Measurements from ENCODE around the gene ENTPD6.
"Not testable (repeated sequence)": the region's sequence is repeated elsewhere in the genome, so short reads cannot be mapped to it uniquely, and the experiment has no call there.

The ENTPD6 gene

GRCh38 chr20:25195014-25195961 lies at the start of gene ENTPD6:
TSS of gene ENTPD6 (plus strand) at chr20:25195712. CDS start at chr20:25206537, 10,825 bp downstream.
- peaks cover 10% of the 10 kb centered on the region; the same call in 1 of the 2 replicates for H3K4me1 ChIP-seq (ENCODE audit: insufficient read depth, low read length)
- no peaks in the 10 kb centered on the region; the same call in 1 of the 2 replicates for H3K9me3 ChIP-seq (ENCODE audit: control insufficient read depth, insufficient read depth, low read length)
- H3K9ac ChIP-seq (ENCODE audit: low read depth, low read length), result peak within 1 kb of the TSS; percentile 94
- no peaks in the 10 kb centered on the region for H3K36me3 ChIP-seq (ENCODE audit: insufficient read depth, low read length)

DNA sequence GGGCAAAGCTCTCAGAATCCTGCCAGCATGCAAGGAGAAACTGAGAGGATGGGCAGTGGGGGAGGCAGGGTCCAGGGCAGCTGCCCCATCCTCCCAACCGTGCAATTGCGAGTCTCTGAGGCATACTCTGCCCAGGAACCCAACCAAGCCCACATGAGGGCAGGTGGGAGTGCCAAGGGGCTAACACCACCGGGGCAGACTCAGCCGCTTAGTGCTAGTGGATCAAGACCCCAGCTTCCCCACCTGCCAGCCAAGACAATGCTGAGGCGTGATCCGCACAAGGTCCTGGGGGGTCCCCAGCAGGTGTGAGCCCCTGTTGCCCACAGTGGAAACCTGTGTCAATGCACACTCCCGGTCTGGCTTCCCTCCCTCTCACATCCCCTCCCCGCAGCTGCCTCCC lies 48.5 kb upstream of the ENTPD6 start:
- Histone ChIP-seq H3K9me3 (ENCODE audit: control insufficient read depth, insufficient read depth, low read length) (no peaks in the 10 kb centered on the region), H3K9ac (ENCODE audit: low read depth, low read length) (no peak overlapping the region), H3K36me3 (ENCODE audit: insufficient read depth, low read length) (no peaks in the 10 kb centered on the region), H3K4me1 (ENCODE audit: insufficient read depth, low read length) (no peaks in the 10 kb centered on the region)

- H3K9ac ChIP-seq (ENCODE audit: low read depth, low read length), result no peak overlapping the region; the same call in 1 of the 2 replicates
- H3K36me3 ChIP-seq (ENCODE audit: insufficient read depth, low read length), result no peaks in the 10 kb centered on the region
- no peaks in the 10 kb centered on the region for H3K4me1 ChIP-seq (ENCODE audit: insufficient read depth, low read length)
- H3K9me3 ChIP-seq (ENCODE audit: control insufficient read depth, insufficient read depth, low read length), result no peaks in the 10 kb centered on the region
Measured at GRCh38 chr20:25147716-25148115, 47.8 kb upstream of the ENTPD6 start.

GRCh38 chr20:25148181-25148981 lies 47.1 kb upstream of the ENTPD6 start:
- Histone ChIP-seq H3K36me3 (ENCODE audit: insufficient read depth, low read length) (no peaks in the 10 kb centered on the region), H3K4me1 (ENCODE audit: insufficient read depth, low read length) (no peaks in the 10 kb centered on the region), H3K9me3 (ENCODE audit: control insufficient read depth, insufficient read depth, low read length) (no peaks in the 10 kb centered on the region), H3K9ac (ENCODE audit: low read depth, low read length) (no peak overlapping the region; the same call in 1 of the 2 replicates)

GRCh38 chr20:25148982-25149846 lies 46.3 kb upstream of the ENTPD6 start:
- Histone ChIP-seq H3K36me3 (ENCODE audit: insufficient read depth, low read length) (no peaks in the 10 kb centered on the region), H3K4me1 (ENCODE audit: insufficient read depth, low read length) (no peaks in the 10 kb centered on the region), H3K9ac (ENCODE audit: low read depth, low read length) (no peak overlapping the region), H3K9me3 (ENCODE audit: control insufficient read depth, insufficient read depth, low read length) (no peaks in the 10 kb centered on the region)

GRCh38 chr20:25150016-25150415 lies 45.5 kb upstream of the ENTPD6 start:
- H3K4me1 ChIP-seq (ENCODE audit: insufficient read depth, low read length), result no peaks in the 10 kb centered on the region

DNA sequence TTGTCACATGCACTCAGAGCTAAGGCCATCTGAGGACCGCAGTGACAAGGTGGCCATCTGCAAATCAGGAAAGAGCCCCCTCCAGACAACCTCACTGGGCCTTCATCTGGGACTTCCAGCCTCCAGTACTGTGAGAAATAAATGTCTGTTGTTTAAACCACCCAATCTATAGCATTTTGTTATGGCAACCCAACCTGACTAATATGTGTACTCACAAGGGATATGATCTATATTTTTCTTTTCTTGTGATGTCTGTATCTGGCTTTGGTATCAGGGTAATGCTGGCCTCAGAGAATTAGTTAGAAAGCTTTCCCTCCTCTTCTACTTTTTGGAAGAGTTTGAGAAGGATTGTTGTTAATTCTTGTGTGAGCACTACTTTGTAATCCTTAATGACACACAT lies 37.5 kb upstream of the ENTPD6 start:
- Histone ChIP-seq H3K9ac (ENCODE audit: low read depth, low read length) (no peak overlapping the region), H3K9me3 (ENCODE audit: control insufficient read depth, insufficient read depth, low read length) (no peaks in the 10 kb centered on the region), H3K4me1 (ENCODE audit: insufficient read depth, low read length) (no peaks in the 10 kb centered on the region), H3K36me3 (ENCODE audit: insufficient read depth, low read length) (no peaks in the 10 kb centered on the region)

More at GRCh38 chr20:25150016-25150415, 45.5 kb upstream of the ENTPD6 start:
- Histone ChIP-seq H3K9ac (ENCODE audit: low read depth, low read length) (no peak overlapping the region), H3K36me3 (ENCODE audit: insufficient read depth, low read length) (no peaks in the 10 kb centered on the region), H3K9me3 (ENCODE audit: control insufficient read depth, insufficient read depth, low read length) (no peaks in the 10 kb centered on the region)

GRCh38 chr20:25160467-25160866 lies 35.0 kb upstream of the ENTPD6 start:
- no peaks in the 10 kb centered on the region for H3K9me3 ChIP-seq (ENCODE audit: control insufficient read depth, insufficient read depth, low read length)
- no peaks in the 10 kb centered on the region for H3K36me3 ChIP-seq (ENCODE audit: insufficient read depth, low read length)
- no peaks in the 10 kb centered on the region for H3K4me1 ChIP-seq (ENCODE audit: insufficient read depth, low read length)
- no peak overlapping the region for H3K9ac ChIP-seq (ENCODE audit: low read depth, low read length)

- no peak overlapping the region for H3K9ac ChIP-seq (ENCODE audit: low read depth, low read length)
- no peaks in the 10 kb centered on the region for H3K36me3 ChIP-seq (ENCODE audit: insufficient read depth, low read length)
- no peaks in the 10 kb centered on the region for H3K9me3 ChIP-seq (ENCODE audit: control insufficient read depth, insufficient read depth, low read length)
- no peaks in the 10 kb centered on the region for H3K4me1 ChIP-seq (ENCODE audit: insufficient read depth, low read length)
Measured at GRCh38 chr20:25160897-25161296, 34.6 kb upstream of the ENTPD6 start.

DNA sequence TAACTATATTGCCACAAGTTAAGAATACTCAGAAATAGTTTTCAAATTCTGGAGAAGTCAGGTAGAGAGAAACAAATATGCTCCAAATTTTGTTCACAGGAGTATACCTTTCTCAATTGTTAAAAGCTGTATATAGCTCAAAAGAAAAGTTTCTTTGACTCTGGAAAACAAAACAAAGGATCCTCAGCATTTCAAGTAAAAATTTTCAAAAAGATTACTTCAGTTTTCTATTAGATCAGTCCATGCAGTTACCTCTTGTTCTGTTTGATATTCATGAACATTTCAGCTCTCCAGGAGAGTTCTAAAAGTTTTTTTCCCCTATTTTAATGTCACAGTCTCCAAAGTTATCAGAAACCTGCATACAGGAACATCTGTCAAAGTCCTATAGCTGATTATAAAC lies 30.4 kb upstream of the ENTPD6 start:
- Histone ChIP-seq H3K36me3 (ENCODE audit: insufficient read depth, low read length) (no peaks in the 10 kb centered on the region), H3K9ac (ENCODE audit: low read depth, low read length) (no peak overlapping the region), H3K4me1 (ENCODE audit: insufficient read depth, low read length) (no peaks in the 10 kb centered on the region), H3K9me3 (ENCODE audit: control insufficient read depth, insufficient read depth, low read length) (no peaks in the 10 kb centered on the region)

GRCh38 chr20:25166105-25166782 lies 29.3 kb upstream of the ENTPD6 start:
- H3K36me3 ChIP-seq (ENCODE audit: insufficient read depth, low read length); H3K9ac ChIP-seq (ENCODE audit: low read depth, low read length); H3K4me1 ChIP-seq (ENCODE audit: insufficient read depth, low read length); H3K9me3 ChIP-seq (ENCODE audit: control insufficient read depth, insufficient read depth, low read length): not testable (repeated sequence)

GRCh38 chr20:25173321-25173720 lies 22.2 kb upstream of the ENTPD6 start:
- Histone ChIP-seq H3K4me1 (ENCODE audit: insufficient read depth, low read length) (no peaks in the 10 kb centered on the region), H3K36me3 (ENCODE audit: insufficient read depth, low read length) (no peaks in the 10 kb centered on the region), H3K9me3 (ENCODE audit: control insufficient read depth, insufficient read depth, low read length) (no peaks in the 10 kb centered on the region), H3K9ac (ENCODE audit: low read depth, low read length) (no peak overlapping the region)

DNA sequence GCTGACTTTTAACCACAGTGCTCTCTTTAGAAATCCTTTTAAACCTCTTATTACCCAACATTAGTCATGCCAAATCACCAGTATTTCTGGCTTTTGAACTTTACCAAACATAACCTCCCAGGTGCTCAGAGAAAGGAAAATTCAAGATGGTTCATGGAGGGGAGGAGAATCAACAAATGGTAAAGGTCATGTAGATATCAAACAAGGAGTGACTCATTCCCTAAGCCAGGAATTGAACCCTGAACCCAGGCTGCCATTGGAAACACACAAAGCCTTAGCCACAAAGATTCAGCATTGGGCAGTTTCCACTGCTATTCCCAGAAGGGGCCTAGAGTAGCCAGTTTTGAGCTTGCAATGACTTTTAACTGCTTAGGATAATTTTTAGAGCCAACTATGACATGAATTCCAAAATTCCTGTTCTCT lies 21.6 kb upstream of the ENTPD6 start:
- H3K9ac ChIP-seq (ENCODE audit: low read depth, low read length), result no peak overlapping the region
- H3K9me3 ChIP-seq (ENCODE audit: control insufficient read depth, insufficient read depth, low read length), result no peaks in the 10 kb centered on the region
- H3K36me3 ChIP-seq (ENCODE audit: insufficient read depth, low read length), result no peaks in the 10 kb centered on the region
- H3K4me1 ChIP-seq (ENCODE audit: insufficient read depth, low read length), result no peaks in the 10 kb centered on the region
